Measurements from ENCODE around the gene PEA15.
A peak's percentile ranks its signal among the peaks of the same experiment; 100 is the strongest.

The PEA15 gene

DNA sequence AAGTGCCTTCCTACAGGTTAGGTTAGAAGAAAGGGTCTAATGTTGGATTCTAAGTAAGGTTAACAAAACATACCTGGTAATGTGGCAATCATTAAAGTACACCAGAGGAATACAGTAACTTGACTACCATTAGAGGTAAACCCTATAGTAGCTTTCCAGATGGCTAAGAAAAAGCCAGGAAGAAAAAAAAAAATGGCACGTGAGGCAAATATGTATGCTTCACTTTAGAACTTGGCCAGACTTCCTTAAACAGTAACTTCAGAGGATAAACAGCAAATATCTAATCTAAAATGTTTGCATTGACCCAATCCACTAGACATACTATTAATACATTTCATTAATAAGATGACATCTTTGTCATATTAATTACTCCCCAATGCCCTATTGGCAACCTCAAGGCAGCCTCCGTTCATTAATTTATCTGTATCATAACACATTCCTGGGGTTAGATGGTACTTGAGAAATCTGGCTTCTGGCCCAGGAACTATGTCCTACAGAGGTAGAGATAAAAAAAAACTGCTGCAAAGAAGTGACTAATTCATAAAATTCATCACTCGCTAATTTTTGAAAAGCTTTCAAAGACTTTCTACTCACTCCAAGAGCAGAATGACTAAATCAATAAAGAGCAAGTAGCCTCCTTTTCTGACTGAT, 51.3 kb downstream of the PEA15 start:
- no peak overlapping the region for H3K4me3 ChIP-seq (ENCODE audit: insufficient read length, low read depth)
- no peaks in the 10 kb centered on the region for H3K27me3 ChIP-seq (ENCODE audit: insufficient read depth, insufficient read length)
- H3K4me1 ChIP-seq (ENCODE audit: insufficient read depth, insufficient read length) = peaks cover 6% of the 10 kb centered on the region
- H3K36me3 ChIP-seq (ENCODE audit: insufficient read depth, insufficient read length, low read length) = peaks cover 43% of the 10 kb centered on the region
- TF ChIP-seq YY1 (IDR thresholded peaks at IDR 0.05; ENCODE audit: insufficient read depth, insufficient read length) (no peak), SUZ12 (IDR thresholded peaks at IDR 0.05; ENCODE audit: extremely low read depth, insufficient read depth, insufficient read length) (no peak), ZNF274 (IDR thresholded peaks at IDR 0.05; ENCODE audit: low read depth, low read length) (no peak)
- H3K9me3 ChIP-seq (ENCODE audit: insufficient read depth, low read length) = no peaks in the 10 kb centered on the region
- no peak overlapping the region for H3K9ac ChIP-seq (ENCODE audit: insufficient read length, low read depth)
- no peak for DNase-seq (ENCODE audit: low read depth, low spot score)

DNA sequence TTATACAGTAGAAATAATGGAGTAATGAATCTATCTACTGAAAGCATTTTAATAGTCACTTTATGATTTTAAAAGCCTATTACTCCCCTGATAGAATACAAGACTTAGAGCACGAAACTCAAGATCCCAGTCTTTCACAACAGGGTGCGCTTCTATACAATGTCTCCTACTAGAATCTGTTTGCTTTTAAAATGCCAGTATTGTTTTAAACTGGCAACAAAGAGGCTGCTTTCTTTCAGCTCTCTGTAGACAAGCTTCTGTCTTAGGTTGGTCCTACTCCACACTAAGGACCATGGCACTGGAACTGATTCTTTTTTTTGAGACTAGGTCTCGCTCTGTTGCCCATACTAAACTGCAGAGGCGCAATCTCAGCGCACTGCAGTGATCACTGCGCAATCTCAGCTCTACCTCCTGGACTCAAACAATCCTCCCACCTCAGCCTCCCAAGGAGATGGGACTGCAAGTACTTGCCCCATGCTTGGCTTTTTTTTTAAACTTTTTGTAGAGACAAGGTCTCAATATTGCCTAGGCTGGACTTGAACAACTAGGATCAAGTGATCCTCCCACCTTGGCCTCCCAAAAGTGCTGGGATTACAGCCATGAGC, 52.3 kb downstream of the PEA15 start:
- TF ChIP-seq ZNF274 (IDR thresholded peaks at IDR 0.05; ENCODE audit: low read depth, low read length) (no peak), YY1 (IDR thresholded peaks at IDR 0.05; ENCODE audit: insufficient read depth, insufficient read length) (no peak), SUZ12 (IDR thresholded peaks at IDR 0.05; ENCODE audit: extremely low read depth, insufficient read depth, insufficient read length) (no peak)
- H3K27me3 ChIP-seq (ENCODE audit: insufficient read depth, insufficient read length) = no peaks in the 10 kb centered on the region
- H3K36me3 ChIP-seq (ENCODE audit: insufficient read depth, insufficient read length, low read length) = peaks cover 41% of the 10 kb centered on the region
- H3K9ac ChIP-seq (ENCODE audit: insufficient read length, low read depth) = no peak overlapping the region
- DNase-seq (ENCODE audit: low read depth, low spot score) = no peak
- peaks cover 4% of the 10 kb centered on the region for H3K4me1 ChIP-seq (ENCODE audit: insufficient read depth, insufficient read length)
- no peaks in the 10 kb centered on the region for H3K9me3 ChIP-seq (ENCODE audit: insufficient read depth, low read length)
- H3K4me3 ChIP-seq (ENCODE audit: insufficient read length, low read depth) = no peak overlapping the region

DNA sequence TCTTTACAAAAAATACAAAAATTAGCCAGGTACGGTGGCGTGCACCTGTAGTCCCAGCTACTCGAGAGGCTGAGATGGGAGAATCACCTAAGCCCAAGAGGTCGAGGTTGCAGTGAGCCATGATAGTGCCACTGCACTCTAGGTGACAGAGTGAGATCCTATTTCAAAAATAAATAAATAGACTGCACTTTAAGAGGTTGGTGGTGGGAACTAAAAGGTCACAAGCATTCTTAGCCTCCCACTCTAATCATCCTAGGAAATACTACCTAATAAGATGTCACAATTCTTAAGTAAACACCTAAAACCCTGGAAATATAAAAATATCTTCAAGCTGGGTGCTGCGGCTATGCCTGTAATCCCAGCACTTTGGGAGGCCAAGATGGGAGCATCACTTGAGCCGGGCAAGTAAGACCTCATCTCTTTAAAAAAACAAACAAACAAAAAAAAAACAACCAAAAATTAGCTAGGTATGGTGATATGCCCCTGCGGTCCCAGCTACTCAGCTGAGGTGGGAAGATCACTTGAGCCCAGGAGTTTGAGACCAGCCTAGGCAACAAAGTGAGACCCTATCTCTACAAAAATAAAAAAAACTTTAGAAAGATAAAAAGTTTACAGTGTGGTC, 53.1 kb downstream of the PEA15 start:
- peaks cover 34% of the 10 kb centered on the region for H3K36me3 ChIP-seq (ENCODE audit: insufficient read depth, insufficient read length, low read length)
- no peak for TF ChIP-seq YY1 (IDR thresholded peaks at IDR 0.05; ENCODE audit: insufficient read depth, insufficient read length)
- TF ChIP-seq SUZ12 (IDR thresholded peaks at IDR 0.05; ENCODE audit: extremely low read depth, insufficient read depth, insufficient read length) = no peak
- TF ChIP-seq ZNF274 (IDR thresholded peaks at IDR 0.05; ENCODE audit: low read depth, low read length) = no peak
- peaks cover 4% of the 10 kb centered on the region for H3K4me1 ChIP-seq (ENCODE audit: insufficient read depth, insufficient read length)
- no peaks in the 10 kb centered on the region for H3K27me3 ChIP-seq (ENCODE audit: insufficient read depth, insufficient read length)
- no peak for DNase-seq (ENCODE audit: low read depth, low spot score)
- no peak overlapping the region for H3K4me3 ChIP-seq (ENCODE audit: insufficient read length, low read depth)
- H3K9ac ChIP-seq (ENCODE audit: insufficient read length, low read depth) = no peak overlapping the region
- H3K9me3 ChIP-seq (ENCODE audit: insufficient read depth, low read length) = no peaks in the 10 kb centered on the region

DNA sequence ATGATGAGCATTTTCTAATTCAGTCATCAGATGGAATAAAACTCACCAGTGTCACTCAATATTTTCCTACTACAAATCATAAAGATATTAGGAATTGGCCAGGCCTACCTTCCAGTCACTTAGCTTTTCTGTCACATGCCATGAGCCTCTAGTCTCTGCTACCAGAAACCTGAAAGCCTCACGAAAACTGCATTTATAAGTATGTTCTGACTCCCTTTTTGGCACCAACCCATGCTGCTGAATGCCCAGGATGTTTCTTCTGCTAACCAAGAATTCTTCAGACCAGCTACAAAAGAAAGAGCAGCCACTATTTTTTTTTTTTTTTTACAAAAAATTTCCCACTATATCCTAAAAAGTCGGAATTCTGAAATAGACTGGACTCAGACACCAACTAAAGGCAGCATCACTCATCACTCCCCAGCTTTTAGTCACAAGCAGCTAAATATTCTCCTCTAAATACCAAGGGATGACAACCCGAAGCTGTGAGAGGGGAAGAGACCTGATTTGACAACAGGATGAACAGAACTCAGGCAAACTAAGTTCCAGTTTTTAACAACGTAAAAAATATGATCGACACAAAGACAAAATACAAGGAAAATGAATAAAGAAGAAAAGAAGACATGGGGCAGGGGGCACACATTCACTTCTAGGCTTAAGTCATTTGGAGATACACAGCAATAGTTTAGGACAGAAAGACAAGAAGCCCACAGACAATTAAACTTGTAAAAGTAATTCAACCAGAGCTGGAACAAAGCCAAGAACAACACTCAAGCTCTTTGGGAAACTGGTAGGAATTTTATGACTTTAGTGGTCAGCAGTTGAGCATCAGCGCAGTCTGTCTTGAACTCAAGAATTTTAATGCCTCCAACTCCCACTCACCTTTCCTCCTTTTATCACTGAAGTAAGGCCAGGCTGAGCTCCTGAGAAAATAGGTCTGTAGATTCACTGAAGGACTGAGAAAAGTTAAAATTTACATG, 55.5 kb downstream of the PEA15 start:
- Histone ChIP-seq H3K4me1 (ENCODE audit: insufficient read depth, insufficient read length) (peaks cover 4% of the 10 kb centered on the region), H3K9me3 (ENCODE audit: insufficient read depth, low read length) (no peaks in the 10 kb centered on the region), H3K27me3 (ENCODE audit: insufficient read depth, insufficient read length) (no peaks in the 10 kb centered on the region), H3K9ac (ENCODE audit: insufficient read length, low read depth) (peak overlapping the region; percentile 98), H3K36me3 (ENCODE audit: insufficient read depth, insufficient read length, low read length) (peaks cover 24% of the 10 kb centered on the region), H3K4me3 (ENCODE audit: insufficient read length, low read depth) (peak overlapping the region; percentile 93)
- TF ChIP-seq ZNF274 (IDR thresholded peaks at IDR 0.05; ENCODE audit: low read depth, low read length) = no peak
- TF ChIP-seq SUZ12 (IDR thresholded peaks at IDR 0.05; ENCODE audit: extremely low read depth, insufficient read depth, insufficient read length) = no peak
- TF ChIP-seq YY1 (IDR thresholded peaks at IDR 0.05; ENCODE audit: insufficient read depth, insufficient read length) = no peak
- no peak for DNase-seq (ENCODE audit: low read depth, low spot score)

DNA sequence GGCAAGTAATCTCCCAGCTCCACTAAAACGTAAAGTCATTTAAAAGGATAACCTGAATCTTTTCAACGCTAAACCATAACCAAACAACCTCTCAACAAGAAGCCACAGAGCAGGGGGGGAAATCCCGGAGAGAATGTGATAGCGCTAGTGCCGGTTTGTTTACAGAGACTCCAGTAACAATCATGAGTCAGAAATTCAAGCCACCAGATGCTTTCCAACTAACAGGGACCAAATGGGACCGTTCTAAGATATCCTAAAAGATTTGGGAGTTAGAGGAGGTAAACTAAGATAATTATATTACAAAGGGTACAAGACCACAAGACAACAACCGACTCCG, 56.3 kb downstream of the PEA15 start:
- Histone ChIP-seq H3K4me3 (ENCODE audit: insufficient read length, low read depth) (peak overlapping the region; percentile 93), H3K9ac (ENCODE audit: insufficient read length, low read depth) (peak overlapping the region; percentile 98), H3K9me3 (ENCODE audit: insufficient read depth, low read length) (no peaks in the 10 kb centered on the region), H3K36me3 (ENCODE audit: insufficient read depth, insufficient read length, low read length) (peaks cover 23% of the 10 kb centered on the region), H3K27me3 (ENCODE audit: insufficient read depth, insufficient read length) (no peaks in the 10 kb centered on the region), H3K4me1 (ENCODE audit: insufficient read depth, insufficient read length) (peaks cover 4% of the 10 kb centered on the region)
- no peak for DNase-seq (ENCODE audit: low read depth, low spot score)
- TF ChIP-seq SUZ12 (IDR thresholded peaks at IDR 0.05; ENCODE audit: extremely low read depth, insufficient read depth, insufficient read length) (no peak), ZNF274 (IDR thresholded peaks at IDR 0.05; ENCODE audit: low read depth, low read length) (no peak), YY1 (IDR thresholded peaks at IDR 0.05; ENCODE audit: insufficient read depth, insufficient read length) (no peak)

DNA sequence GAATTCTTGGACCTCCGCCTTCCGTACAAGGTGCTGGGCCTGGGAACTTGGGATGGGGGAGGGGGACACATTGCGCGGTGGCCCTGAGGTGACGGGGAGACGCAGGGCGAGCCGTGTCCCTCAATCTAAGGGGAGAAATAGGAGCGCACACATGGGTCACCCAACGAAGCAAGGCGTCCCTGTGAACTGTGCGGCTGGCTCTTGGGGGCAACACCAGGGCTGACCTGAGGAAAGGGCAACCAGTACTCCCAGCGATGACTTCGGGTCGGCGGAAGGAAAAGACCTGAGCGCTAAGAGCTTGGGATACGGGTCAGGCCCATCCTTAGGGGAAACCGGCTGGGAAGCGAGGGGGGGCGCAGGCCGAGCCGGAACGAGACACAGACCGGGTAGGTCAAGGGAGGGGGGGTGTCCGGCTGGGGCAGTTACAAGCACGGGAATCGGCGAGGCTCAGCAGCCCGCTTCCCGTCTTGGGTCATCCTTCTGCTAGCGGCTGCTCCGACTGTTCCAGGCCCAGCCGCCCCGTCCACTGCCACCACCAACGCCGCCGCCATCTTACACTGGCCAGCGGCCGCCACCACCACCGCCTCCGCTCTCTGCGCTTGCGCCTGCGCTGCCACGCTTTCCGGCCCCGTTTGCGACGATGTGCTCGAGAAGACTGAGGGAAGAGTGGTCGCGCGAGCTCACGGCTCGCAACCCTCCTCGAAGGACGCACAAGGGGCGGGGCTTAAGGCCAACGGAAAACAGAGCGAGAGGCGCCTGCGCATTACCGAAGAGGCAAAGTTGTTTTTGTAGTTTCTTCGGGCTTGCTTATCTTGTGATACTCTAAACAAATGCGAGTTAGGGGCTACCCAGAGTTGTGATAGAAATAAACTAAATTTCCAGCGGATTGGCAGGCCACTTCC, 57.0 kb downstream of the PEA15 start, which contains the start of gene DCAF8:
Gene DCAF8, minus strand, starts transcription at position 657 of the 902 bp plus-strand sequence. CDS start 18,541 bp downstream, outside the sequence.
- Histone ChIP-seq H3K9me3 (ENCODE audit: insufficient read depth, low read length) (no peaks in the 10 kb centered on the region), H3K9ac (ENCODE audit: insufficient read length, low read depth) (peak within 1 kb of the TSS; percentile 98), H3K27me3 (ENCODE audit: insufficient read depth, insufficient read length) (no peaks in the 10 kb centered on the region), H3K4me1 (ENCODE audit: insufficient read depth, insufficient read length) (peaks cover 4% of the 10 kb centered on the region), H3K4me3 (ENCODE audit: insufficient read length, low read depth) (peak within 1 kb of the TSS; percentile 93), H3K36me3 (ENCODE audit: insufficient read depth, insufficient read length, low read length) (peaks cover 20% of the 10 kb centered on the region)
- DNase-seq (ENCODE audit: low read depth, low spot score) = peak; percentile 99
- TF ChIP-seq ZNF274 (IDR thresholded peaks at IDR 0.05; ENCODE audit: low read depth, low read length) = no peak
- peak; percentile 88 for TF ChIP-seq YY1 (IDR thresholded peaks at IDR 0.05; ENCODE audit: insufficient read depth, insufficient read length)
- TF ChIP-seq SUZ12 (IDR thresholded peaks at IDR 0.05; ENCODE audit: extremely low read depth, insufficient read depth, insufficient read length) = no peak

Measured in NT2/D1 (cell line).